ENCODE results near the gene CFAP99.
"Not testable (repeated sequence)": the region's sequence is repeated elsewhere in the genome, so short reads cannot be mapped to it uniquely, and the experiment has no call there.

CFAP99 gene

DNA sequence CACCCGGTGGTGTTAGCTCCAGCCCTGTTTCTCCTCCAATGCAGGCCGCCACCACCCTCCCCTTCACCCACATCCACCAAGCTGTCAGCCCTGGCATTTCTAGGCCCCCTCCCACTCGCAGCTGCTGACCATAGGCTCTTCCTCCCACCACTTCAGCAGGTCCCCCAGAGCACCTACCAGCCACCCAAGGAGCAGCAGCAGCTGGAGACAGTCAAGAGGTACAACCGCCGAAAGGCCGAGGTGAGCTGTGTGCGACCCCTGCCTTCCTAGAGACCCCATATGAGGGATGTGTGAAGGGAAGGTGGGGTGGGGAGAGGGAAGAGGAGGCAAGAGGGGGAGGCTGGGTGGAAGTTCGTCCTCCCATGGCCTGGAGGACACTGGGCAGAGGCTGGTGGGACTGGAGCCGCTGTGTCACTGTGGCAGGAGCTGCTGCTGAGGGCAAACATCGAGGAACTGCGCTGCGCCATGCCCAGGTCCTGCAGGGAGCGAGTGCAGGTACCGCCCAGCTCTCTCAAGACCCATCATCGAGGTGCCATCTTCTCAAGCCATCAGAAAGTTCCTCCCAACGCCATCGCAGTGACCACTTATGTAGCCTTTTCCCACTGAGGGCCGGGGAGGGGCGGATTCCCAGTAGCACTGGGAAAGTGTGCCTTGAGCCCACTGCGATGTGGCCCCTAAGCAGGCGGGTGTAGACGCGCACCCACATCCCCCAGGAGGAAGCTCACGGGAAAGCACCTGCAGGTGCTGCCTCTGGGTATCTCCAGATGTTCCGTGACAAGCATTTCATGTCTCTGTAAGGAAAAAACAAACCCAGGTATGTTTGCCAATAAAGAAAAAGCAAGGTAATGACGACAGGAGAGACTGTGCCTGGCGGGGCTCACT is 31.0 kb downstream of the CFAP99 start:
- DNase-seq, result no peak

GRCh38 chr4:2450394-2451035 is 31.8 kb downstream of the CFAP99 start:
- DNase-seq, result no peak

DNA sequence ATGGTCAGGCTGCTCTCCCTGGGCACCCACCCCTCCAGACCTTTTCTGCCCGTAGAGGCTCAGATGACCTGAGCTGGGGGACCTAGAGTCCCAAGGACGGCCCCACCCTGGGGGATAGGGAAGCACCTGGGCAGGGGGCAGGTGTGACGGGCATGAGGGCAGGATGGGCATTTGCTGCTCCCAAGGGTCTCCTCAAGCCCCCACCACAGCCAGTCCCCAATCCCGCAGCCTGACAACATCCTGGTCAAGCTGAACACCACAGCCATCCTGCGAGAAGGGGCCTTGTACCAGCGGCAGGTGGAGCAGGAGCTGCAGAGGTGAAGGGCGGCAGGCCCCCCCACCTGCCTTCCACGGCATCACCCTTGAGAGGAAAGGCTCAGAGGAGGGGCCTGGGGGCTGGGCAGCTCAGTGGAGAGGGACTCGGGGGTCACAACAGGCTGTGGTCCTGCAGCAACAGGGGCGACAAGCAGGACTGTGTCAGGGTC is 32.3 kb downstream of the CFAP99 start:
- no peak for DNase-seq

GRCh38 chr4:2451821-2452785 is 33.3 kb downstream of the CFAP99 start:
- no peak for DNase-seq

GRCh38 chr4:2457481-2458295 is 38.9 kb downstream of the CFAP99 start:
- no peak for DNase-seq

DNA sequence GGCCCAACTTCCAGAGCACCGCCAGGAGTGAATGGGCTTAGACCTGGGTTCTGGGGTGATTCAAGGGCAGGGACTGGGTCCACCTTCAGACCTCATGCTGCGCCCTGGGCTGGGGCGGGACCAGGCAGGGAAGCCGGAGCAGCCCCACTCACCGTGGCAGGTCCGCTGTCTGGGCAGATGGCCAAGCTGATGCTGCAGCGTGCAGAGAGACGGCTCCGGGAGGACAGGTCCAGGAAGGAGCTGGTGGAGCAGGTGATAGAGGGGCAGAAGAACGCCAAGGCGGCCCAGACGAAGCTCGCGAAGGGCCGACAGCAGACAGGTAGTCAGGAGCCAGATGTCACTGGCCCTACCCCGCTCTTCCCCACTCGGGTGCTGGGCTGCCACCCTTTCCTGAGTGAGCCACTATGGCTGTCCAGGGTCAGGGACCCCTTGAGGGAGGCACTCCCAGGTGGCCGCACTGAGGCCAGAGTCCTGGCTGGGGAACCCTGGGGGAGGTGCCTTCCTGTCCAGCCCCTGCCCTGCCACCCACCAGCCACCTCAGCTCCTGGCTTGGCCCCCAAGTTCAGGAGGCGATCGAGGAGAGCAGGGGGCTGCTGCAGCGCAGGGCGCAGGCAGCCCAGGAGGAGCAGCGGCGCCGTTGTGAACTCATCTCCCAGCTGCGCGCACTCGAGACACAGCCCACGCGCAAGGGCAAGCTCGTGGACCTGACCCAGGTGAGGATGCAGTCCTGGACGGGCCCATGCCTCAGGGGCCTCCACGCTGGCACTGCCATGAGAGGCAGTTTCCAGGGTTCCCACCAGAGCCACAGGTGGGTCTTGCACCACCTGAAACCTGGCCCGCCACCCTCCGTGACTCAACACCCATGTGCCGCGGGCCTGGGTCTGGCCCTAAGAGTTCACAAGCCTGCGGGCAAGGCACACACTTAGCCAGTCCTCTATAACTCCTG is 40.1 kb downstream of the CFAP99 start:
- DNase-seq, result no peak

DNA sequence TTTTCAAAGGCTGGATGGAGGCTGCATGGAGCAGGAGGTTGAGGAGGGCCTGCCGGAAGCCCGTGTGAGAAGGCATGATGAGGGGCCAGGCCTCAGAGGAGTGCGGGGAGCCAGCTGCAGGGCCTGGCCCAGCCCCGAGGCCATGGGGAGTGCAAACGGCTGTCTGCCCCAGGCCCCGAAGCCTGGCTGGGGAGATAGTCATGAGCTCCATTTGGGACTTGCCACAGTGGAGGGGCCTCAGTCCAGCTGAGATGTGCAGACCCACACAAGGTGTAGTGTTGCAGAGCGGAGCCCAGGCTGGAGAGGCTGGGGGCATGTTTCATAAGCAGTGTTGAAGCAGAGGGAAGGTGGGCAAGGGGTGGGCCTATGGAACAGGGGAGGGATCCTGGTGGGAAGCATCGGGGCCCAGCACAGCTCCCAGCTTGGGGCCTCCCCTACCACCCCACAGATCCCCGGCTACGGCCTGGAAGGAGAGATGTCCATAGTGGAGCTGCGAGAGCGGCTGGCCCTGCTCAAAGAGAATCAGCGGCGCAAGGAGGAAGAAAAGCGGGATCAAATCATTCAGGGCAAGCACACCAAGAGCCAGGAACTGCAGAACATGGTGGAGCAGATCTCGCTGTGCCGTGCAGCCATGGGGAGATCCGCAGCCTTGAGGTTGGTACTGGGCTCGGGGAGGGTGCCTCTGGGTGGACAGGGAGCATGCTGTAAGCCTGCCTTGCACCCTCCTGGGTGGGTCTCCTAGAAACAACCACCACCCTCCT is 41.0 kb downstream of the CFAP99 start:
- DNase-seq, result no peak

DNA sequence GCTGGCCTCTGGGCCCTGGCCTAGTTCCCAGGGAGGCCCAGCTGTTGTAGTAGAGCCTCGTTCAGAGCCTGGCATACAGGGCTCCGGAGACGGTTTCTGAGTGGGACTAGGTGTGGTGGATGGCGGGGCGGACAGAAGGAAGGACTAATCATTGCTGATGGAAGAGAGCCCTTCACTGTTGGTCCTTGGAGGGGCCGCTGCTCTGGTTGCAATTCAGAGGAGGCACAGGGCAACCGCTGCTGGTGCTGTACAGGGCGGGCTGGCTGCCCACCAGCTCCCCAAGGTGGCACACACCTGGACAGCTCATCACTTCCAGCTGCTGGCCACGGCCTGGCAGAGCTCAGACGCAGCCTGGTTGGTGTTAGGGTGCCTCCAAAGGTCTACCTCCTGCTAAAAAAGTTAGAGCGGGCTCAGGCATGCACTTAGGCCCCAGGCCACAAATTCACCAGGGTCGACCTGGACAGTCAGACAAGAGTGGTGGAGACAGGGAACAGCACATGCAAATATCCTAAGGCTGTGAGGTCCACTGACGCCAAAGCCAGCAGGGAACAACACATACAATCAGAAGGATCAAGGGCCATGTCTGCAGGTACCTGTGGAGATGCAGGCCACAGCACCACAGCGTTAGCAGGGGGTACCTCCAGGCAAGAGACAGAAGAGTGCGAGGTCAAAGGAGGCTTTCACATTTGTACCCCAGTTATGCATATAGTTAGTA is 42.6 kb downstream of the CFAP99 start:
- DNase-seq, result no peak

DNA sequence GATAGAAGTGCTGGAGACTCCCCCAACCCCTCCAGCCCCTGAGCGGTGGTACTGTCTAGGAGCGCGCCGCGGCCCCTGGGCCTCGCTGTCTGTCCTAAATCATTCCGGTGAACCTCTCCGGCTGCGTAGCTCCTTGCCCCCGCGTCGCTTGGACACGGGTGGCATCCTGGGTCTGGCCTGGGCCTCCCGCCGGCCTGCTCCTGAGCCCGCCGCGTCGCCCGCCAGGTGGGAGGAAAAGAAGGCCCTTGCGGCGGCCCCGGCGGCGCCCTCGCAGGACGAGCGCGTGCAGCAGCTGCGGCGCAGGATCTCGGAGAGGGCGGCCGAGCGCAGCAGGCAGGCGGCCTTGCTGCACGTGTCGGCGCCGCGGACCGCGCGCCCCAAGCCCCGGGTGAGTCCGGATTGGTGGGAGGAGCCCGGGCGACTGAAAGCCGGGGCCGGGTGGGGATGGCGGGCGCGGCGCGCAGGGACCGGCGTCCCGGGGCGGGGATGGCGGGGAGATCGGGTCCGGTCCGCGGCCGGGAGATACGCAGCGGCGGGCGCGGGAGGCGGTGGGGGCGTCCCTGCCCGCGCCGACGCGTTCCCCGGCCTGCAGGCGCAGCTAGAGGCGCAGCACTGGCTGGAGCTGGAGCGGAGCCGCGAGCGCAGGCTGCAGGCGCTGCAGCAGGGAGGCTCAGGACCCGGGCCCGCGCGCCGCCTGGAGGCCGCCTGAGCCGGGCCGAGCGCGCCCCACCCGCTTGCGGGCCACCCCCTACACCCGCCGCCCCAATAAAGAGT is 43.6 kb downstream of the CFAP99 start:
- peak; percentile 78 for DNase-seq

DNA sequence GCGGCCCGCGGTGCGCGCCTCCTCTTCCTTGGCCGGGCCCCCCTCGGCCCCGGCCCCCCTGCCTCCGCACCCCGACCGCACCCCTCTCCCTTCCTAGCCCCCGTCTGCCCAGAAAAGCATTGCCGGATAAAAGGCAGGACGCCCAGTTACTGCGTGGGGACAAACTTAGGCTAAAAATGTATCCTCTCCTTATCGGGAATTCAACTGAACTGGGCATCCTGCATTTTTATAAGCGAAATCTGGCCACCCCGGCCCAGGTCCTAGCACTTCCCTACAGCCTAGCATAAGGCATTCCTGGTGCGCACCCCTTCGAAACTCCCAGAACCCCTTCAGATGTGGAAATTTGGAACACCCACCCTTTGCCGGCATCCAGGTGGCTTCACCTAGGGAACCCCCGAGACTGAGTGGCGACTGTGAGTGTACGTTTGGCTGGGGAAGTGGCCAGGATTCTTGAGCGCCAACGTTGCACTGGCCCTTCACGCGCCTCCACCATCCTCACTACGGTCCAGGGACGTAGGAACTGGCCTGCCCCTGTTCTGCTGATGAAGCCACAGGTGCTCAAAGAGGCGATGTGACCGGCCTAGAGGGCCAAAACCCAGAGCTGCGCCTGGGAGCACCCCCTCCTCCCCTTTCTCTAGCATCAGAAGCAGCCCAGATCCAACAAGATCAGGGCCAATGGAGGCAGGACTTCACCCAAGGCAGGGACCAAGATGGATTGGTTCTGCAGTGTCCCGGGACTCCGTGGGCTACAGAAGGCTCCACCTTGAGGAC is 44.4 kb downstream of the CFAP99 start:
- DNase-seq, result no peak

DNA sequence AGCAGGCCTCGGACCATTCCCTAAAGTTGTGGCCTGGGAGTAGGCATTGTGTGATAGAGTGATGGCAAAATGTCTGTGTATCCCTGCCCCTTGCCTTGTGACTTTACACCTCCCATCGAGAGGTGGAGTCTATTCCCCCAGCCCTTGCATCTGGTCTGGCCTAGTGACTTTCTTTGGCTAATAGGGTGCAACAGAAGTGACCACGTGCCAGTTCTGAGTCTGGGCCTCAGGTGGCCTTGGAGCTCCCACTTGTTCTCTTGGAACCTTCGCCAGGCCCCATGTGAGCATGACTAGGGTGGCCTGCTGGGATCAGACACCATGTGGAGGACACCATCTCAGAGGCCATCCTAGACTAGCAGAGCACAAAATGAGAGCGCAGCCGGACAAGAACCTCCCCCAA is 46.3 kb downstream of the CFAP99 start:
- no peak for DNase-seq

DNA sequence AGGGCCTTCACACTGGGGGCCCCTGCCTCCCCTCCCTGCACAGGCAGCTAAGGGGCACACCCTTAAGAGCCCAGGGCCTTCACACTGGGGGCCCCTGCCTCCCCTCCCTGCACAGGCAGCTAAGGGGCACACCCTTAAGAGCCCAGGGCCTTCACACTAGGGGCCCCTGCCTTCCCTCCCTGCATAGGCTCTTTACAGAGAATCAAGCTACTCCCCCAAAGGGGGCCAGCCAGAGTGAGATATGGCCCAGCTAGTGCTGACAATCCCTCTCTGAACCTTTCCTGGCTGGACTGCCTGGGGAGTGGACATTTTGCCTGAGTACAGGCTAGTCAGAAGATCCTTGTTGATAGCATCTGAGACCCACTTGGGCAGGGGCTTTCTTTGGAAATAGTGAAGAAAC is 46.8 kb downstream of the CFAP99 start:
- not testable (repeated sequence) for DNase-seq

GRCh38 chr4:2468456-2469191 is 49.9 kb downstream of the CFAP99 start, which contains the start of gene RNF4:
RNF4 (plus strand) TSS chr4:2469106; CDS start chr4:2490494, 21,388 bp downstream.
- peak; percentile 97 for DNase-seq

- peak; percentile 32 for DNase-seq
Observed at GRCh38 chr4:2469192-2469984, 50.6 kb downstream of the CFAP99 start.

DNA sequence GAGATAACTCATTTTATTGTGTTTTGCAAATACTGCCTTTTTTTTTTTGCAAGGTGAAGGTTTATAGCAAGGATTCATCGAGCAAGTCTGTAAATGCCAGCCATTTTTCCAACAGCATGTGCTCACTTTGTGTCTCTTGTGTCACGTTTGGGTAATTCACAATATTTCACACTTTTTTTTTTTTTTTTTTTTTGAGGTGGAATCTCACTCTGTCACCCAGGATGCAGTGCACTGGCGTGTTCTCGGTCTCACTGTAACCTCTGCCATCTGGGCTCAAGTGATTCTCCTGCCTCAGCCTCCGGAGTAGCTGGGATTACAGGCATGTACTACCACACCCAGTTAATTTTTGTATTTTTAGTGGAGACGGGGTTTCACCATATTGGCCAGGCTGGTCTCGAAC is 52.0 kb downstream of the CFAP99 start:
- DNase-seq, result no peak

GRCh38 chr4:2472187-2472586 is 53.4 kb downstream of the CFAP99 start:
- DNase-seq, result peak; percentile 35

All from fibroblast of skin of right biceps (primary cell).